SKM-1 (cell line): ENCODE measurements around the gene CERK.

Experiments
- DNase-seq: peaks from one replicate; lab custom pipeline; 2025; ENCODE audit not compliant: unreplicated experiment; lab: John Stamatoyannopoulos, UW

Gene CERK

GRCh38 chr22:46703171-46703995 is 34.7 kb downstream of the CERK start:
- DNase-seq: no peak

- DNase-seq: no peak
Measured at GRCh38 chr22:46701262-46701661, 36.8 kb downstream of the CERK start.

GRCh38 chr22:46699091-46699490 is 39.0 kb downstream of the CERK start:
- DNase-seq: no peak

- DNase-seq: no peak
Measured at GRCh38 chr22:46697811-46698515, 40.1 kb downstream of the CERK start.

GRCh38 chr22:46696614-46697013 is 41.4 kb downstream of the CERK start:
- no peak for DNase-seq

- no peak for DNase-seq
Measured at GRCh38 chr22:46696229-46696518, 41.9 kb downstream of the CERK start.

- no peak for DNase-seq
Measured at GRCh38 chr22:46695346-46696228, 42.5 kb downstream of the CERK start.

GRCh38 chr22:46694416-46695170 is 43.5 kb downstream of the CERK start:
- DNase-seq: no peak

GRCh38 chr22:46693634-46694415 is 44.2 kb downstream of the CERK start:
- no peak for DNase-seq

GRCh38 chr22:46691571-46691970 is 46.5 kb downstream of the CERK start:
- DNase-seq: no peak

- DNase-seq: no peak
Measured at GRCh38 chr22:46690146-46690545, 47.9 kb downstream of the CERK start.

- DNase-seq: no peak
Measured at GRCh38 chr22:46688949-46689348, 49.1 kb downstream of the CERK start.

- DNase-seq: no peak
Measured at GRCh38 chr22:46687460-46687859, 50.6 kb downstream of the CERK start.

GRCh38 chr22:46687048-46687444 is 51.0 kb downstream of the CERK start:
- no peak for DNase-seq

- no peak for DNase-seq
Measured at GRCh38 chr22:46686221-46687047, 51.6 kb downstream of the CERK start.

- peak; percentile 28 for DNase-seq
Measured at GRCh38 chr22:46684706-46685105, 53.3 kb downstream of the CERK start.

GRCh38 chr22:46682011-46682731 is 55.9 kb downstream of the CERK start:
- DNase-seq: no peak

GRCh38 chr22:46681010-46681409 is 57.0 kb downstream of the CERK start:
- DNase-seq: peak; percentile 18
